HepG2 (cell line): Measurements from ENCODE around the gene RANBP3.

Experiments
- AGO2 ChIP-seq: fragments of 200-400 bp; formaldehyde crosslinking; optimal IDR thresholded peaks from 2 replicates; pipeline ENCODE3; 2017; ENCODE audit warnings: mild to moderate bottlenecking, low read depth, low read length, moderate library complexity
- ATF2 ChIP-seq: sonication (generic); formaldehyde crosslinking; IDR thresholded peaks from 2 replicates; pipeline ENCODE4 v1.4.0; 2020; ENCODE audit warnings: missing genetic modification reagents
- CC2D1A ChIP-seq: sonication (generic); formaldehyde crosslinking; IDR thresholded peaks from 2 replicates; pipeline ENCODE4 v1.8.1; 2023; ENCODE audit warnings: mild to moderate bottlenecking, missing genetic modification reagents
- CTCF ChIP-seq: sonication (generic); formaldehyde crosslinking; IDR thresholded peaks from 2 replicates; pipeline ENCODE4 v1.5.0; 2020; ENCODE audit warnings: mild to moderate bottlenecking, missing genetic modification reagents, moderate library complexity
- EP300 ChIP-seq, 3 experiments: sonication (generic) in 1 of 3; formaldehyde crosslinking in 1 of 3; IDR thresholded peaks; 2 replicates each; pipeline versions ENCODE4 v1.5.1 to v1.6.1; 2011 to 2020; ENCODE audit warnings: low read depth in 2 of 3, low read length in 2 of 3, borderline replicate concordance in 1 of 3, improper control_type of control experiment in 1 of 3, mild to moderate bottlenecking in 1 of 3, missing genetic modification reagents in 1 of 3, moderate library complexity in 1 of 3
- HNF4G ChIP-seq, 2 experiments: sonication (generic) in 1 of 2; formaldehyde crosslinking in 1 of 2; IDR thresholded peaks; 2 replicates each; pipeline versions ENCODE4 v1.4.0 to v1.6.1; 2011 to 2020; ENCODE audit warnings: borderline replicate concordance in 2 of 2, low read depth in 2 of 2, mild to moderate bottlenecking in 2 of 2, low read length in 1 of 2, missing genetic modification reagents in 1 of 2, moderate library complexity in 1 of 2
- MYC ChIP-seq: sonication (generic); formaldehyde crosslinking; IDR thresholded peaks from 2 replicates; pipeline ENCODE4 v1.9.0; 2021; ENCODE audit warnings: missing genetic modification reagents, borderline replicate concordance
- REST ChIP-seq, 2 experiments: IDR thresholded peaks; 2 replicates each; pipeline ENCODE4 v1.6.1; 2011 to 2012; ENCODE audit warnings: low read length in 2 of 2, borderline replicate concordance in 1 of 2, low read depth in 1 of 2, mild to moderate bottlenecking in 1 of 2, moderate library complexity in 1 of 2
- SP4 ChIP-seq: sonication (generic); formaldehyde crosslinking; IDR thresholded peaks from 2 replicates; pipeline ENCODE4 v1.8.1; 2023; ENCODE audit warnings: mild to moderate bottlenecking, missing genetic modification reagents
- ZBTB8A ChIP-seq: sonication (generic); formaldehyde crosslinking; IDR thresholded peaks from 2 replicates; pipeline ENCODE4 v1.4.0; 2020; ENCODE audit warnings: mild to moderate bottlenecking, low read depth, missing genetic modification reagents, borderline replicate concordance
- ZNF407 ChIP-seq: sonication (generic); formaldehyde crosslinking; IDR thresholded peaks from one replicate; pipeline ENCODE4 v1.5.1; 2020; ENCODE audit warnings: mild to moderate bottlenecking, missing genetic modification reagents; ENCODE audit errors: not compliant biosample characterization
- ZNF577 ChIP-seq: sonication (generic); formaldehyde crosslinking; IDR thresholded peaks from 2 replicates; pipeline ENCODE4 v1.4.0; 2020; ENCODE audit warnings: mild to moderate bottlenecking, low read depth, missing genetic modification reagents, borderline replicate concordance
- ZNF878 ChIP-seq: sonication (generic); formaldehyde crosslinking; IDR thresholded peaks from 2 replicates; pipeline ENCODE4 v1.8.1; 2023; ENCODE audit warnings: mild to moderate bottlenecking, missing genetic modification reagents, moderate library complexity

GRCh38 chr19:6022570-6023064, 44.7 kb upstream of the RANBP3 start:
- no peak for TF ChIP-seq ZBTB8A
- no peak for TF ChIP-seq SP4
- TF ChIP-seq EP300 (IDR thresholded peaks at IDR 0.05; ENCODE audit: low read depth in 2 of 2, low read length in 2 of 2) = no peak
- TF ChIP-seq EP300 (CRISPR knock-in tag; IDR thresholded peaks at IDR 0.05; ENCODE audit: borderline replicate concordance) = no peak
- no peak for TF ChIP-seq HNF4G (IDR thresholded peaks at IDR 0.05; ENCODE audit: borderline replicate concordance, low read depth, low read length)
- TF ChIP-seq HNF4G (CRISPR knock-in tag; IDR thresholded peaks at IDR 0.05; ENCODE audit: borderline replicate concordance, low read depth) = no peak
- no peak for TF ChIP-seq ZNF407
- TF ChIP-seq CTCF = no peak
- TF ChIP-seq ZNF878 = no peak
- TF ChIP-seq ATF2 (CRISPR knock-in tag) = no peak
- no peak for TF ChIP-seq ZNF577 (CRISPR knock-in tag)
- TF ChIP-seq AGO2 = no peak
- TF ChIP-seq CC2D1A (CRISPR knock-in tag) = no peak
- TF ChIP-seq MYC (CRISPR knock-in tag) = no peak
- TF ChIP-seq REST (IDR thresholded peaks at IDR 0.05; ENCODE audit: borderline replicate concordance in 1 of 2, low read depth in 1 of 2, low read length in 2 of 2) = no peak
